SU-DHL-6 (cell line): Measurements from ENCODE around the gene VDAC2.

ENCODE experiments used
- CTCF ChIP-seq: fragments of 200-600 bp; sonication (generic); IDR thresholded peaks from one replicate; pipeline ENCODE4 v1.5.1; 2017; ENCODE audit warnings: antibody characterized with exemption, mild to moderate bottlenecking, low read length, moderate library complexity; ENCODE audit not compliant: insufficient read depth, poor library complexity, severe bottlenecking
- EZH2phosphoT487 ChIP-seq: fragments of 200-600 bp; sonication (generic), shearing (Covaris generic); conservative IDR thresholded peaks from 2 replicates; pipeline ENCODE4 v1.6.1; 2018; ENCODE audit warnings: mild to moderate bottlenecking, antibody characterized with exemption, low read length, moderate library complexity, mixed read lengths

- TF ChIP-seq EZH2phosphoT487 (no peak), CTCF (no peak)
Measured at GRCh38 chr10:75247797-75248196, 37.2 kb downstream of the VDAC2 start.
